ENCODE results near the gene POF1B.
"Not testable (repeated sequence)": the region's sequence is repeated elsewhere in the genome, so short reads cannot be mapped to it uniquely, and the experiment has no call there.

POF1B gene

GRCh38 chrX:85303544-85303943 lies 75.9 kb downstream of the POF1B start:
- no peak for DNase-seq (ENCODE audit: extremely low read depth, low read depth)
- TF ChIP-seq, protein P1, sequence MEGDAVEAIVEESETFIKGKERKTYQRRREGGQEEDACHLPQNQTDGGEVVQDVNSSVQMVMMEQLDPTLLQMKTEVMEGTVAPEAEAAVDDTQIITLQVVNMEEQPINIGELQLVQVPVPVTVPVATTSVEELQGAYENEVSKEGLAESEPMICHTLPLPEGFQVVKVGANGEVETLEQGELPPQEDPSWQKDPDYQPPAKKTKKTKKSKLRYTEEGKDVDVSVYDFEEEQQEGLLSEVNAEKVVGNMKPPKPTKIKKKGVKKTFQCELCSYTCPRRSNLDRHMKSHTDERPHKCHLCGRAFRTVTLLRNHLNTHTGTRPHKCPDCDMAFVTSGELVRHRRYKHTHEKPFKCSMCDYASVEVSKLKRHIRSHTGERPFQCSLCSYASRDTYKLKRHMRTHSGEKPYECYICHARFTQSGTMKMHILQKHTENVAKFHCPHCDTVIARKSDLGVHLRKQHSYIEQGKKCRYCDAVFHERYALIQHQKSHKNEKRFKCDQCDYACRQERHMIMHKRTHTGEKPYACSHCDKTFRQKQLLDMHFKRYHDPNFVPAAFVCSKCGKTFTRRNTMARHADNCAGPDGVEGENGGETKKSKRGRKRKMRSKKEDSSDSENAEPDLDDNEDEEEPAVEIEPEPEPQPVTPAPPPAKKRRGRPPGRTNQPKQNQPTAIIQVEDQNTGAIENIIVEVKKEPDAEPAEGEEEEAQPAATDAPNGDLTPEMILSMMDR (IDR thresholded peaks at IDR 0.05; ENCODE audit: low read depth, low read length) = no peak

GRCh38 chrX:85288992-85289723 lies 90.3 kb downstream of the POF1B start:
- no peak for DNase-seq (ENCODE audit: extremely low read depth, low read depth)
- TF ChIP-seq, protein P1 (IDR thresholded peaks at IDR 0.05; ENCODE audit: low read depth, low read length) = no peak

DNA sequence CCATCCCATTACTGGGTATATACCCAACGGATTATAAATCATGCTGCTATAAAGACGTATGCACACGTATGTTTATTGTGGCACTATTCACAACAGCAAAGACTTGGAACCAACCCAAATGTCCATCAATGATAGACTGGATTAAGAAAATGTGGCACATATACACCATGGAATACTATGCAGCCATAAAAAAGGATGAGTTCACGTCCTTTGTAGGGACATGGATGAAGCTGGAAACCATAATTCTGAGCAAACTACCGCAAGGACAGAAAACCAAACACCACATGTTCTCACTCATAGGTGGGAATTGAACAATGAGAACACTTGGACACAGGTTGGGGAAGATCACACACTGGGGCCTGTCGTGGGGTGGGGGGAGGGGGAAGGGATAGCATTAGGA lies 94.2 kb downstream of the POF1B start:
- not testable (repeated sequence) for DNase-seq (ENCODE audit: extremely low read depth, low read depth)

DNA sequence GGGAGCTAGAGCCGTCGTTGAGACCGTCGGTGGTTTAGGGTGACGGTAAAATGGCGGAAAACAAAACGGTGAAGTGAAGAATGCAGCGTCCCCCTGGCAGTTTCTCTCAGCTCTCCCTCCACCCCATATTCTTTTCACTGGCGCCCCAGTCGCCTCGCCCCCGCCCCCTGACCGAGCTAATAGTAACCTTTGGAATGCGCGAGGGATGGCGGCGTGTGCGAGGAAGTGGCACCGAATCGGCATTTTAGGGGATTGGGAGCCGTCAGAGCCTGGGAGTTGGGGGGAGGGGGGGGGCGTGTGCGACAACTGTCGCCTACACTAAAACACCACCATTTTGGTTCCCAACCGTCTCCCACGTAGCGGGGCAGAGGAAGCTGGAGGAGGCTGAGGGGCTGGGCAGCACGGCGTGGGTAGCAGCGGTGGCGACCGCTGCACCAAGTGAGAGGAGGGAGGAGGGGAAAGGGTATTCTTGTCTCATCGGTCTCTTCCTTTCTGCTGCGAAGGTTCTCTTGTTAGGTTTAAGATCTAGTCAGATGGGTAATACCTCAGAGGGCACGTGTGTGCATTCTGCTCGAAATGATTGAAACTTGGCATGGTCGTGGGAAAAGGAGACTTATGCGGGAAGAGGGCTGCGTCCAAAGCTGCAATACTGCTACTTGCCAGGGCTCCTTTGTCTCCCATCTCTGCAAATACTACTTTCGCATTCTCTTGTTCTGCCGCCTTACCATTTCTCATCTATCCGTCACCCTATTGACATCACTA lies 134.8 kb downstream of the POF1B start:
- no peak for DNase-seq (ENCODE audit: extremely low read depth, low read depth)

GRCh38 chrX:85243761-85244449 lies 135.6 kb downstream of the POF1B start, which contains the start of the genes SATL1 and ZNF711:
SATL1 (minus strand) TSS chrX:85243779; CDS start chrX:85108968, 134,811 bp downstream.
ZNF711 (plus strand) TSS chrX:85243991; CDS start chrX:85247573, 3,582 bp downstream.
- TF ChIP-seq, protein P1 (IDR thresholded peaks at IDR 0.05; ENCODE audit: low read depth, low read length) = no peak
- no peak for DNase-seq (ENCODE audit: extremely low read depth, low read depth)

More for the DNA sequence above, 134.8 kb downstream of the POF1B start:
- TF ChIP-seq, protein P1 (IDR thresholded peaks at IDR 0.05; ENCODE audit: low read depth, low read length) = no peak

DNA sequence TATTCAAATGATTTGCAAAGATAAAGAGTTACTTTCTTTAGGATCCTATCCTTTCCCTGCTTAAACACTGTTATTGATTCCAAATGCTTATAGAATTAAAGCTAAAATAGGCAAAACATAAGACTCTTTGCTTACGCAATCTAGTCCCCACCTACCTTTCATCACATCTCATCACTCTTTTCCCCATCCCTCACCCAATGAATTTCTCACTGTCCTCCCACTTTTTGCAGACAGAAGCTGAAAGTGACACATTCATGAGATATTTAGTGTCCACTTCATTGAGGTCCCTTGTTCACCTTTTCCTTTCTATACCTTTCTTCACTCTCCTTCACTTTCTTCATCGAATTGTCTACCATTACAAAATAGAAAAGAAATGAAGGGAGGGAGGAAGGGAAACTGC lies 136.3 kb downstream of the POF1B start:
- DNase-seq (ENCODE audit: extremely low read depth, low read depth) = no peak
- TF ChIP-seq, protein P1 (IDR thresholded peaks at IDR 0.05; ENCODE audit: low read depth, low read length) = no peak

All from AG09319 (cell line).